NOMO-1 (cell line): ENCODE data around the gene GABBR2.
"Not testable (repeated sequence)": the region's sequence is repeated elsewhere in the genome, so short reads cannot be mapped to it uniquely, and the experiment has no call there.

ENCODE experiments used
- DNase-seq, 2 experiments: peaks; one replicate each; lab custom pipeline; 2025; ENCODE audit not compliant: unreplicated experiment in 2 of 2; lab: John Stamatoyannopoulos, UW

Gene GABBR2

DNA sequence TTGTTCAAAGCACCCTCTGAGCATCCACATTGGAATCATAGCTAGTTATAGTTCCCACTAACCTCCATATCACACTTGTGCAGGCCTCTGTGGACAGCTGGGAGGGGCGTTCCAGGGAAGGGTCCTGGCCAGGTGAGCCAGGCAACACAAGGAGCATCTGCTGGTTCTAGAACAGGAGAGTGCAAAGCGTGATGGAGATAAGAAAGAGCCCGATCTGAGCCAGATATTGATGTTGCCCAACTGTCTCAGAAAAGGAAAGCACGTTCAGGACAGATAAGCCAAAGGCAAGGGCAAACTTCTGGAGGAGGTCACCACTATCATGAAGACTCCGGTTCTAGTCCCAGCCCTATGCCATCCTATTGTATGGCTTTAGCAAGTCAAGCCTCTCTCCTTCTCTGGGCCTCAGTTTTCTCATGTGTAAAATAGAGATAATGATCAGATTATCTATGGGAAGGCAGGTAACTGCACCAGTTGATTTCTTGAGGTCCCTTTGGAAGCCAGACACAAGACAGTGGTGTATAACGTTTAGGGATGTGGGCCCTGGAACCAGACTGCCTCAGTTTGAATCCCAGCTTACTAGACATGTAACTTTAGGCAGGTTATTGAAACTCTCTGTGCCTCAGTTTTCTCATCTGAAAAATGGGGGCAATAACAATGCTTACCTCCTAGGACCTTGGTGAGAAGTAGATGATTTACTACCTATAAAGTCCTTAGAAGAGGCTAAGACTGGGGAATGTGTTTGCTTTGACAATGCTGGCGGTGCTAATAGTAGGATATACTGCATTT is 19.8 kb downstream of the GABBR2 start:
- no peak for DNase-seq

DNA sequence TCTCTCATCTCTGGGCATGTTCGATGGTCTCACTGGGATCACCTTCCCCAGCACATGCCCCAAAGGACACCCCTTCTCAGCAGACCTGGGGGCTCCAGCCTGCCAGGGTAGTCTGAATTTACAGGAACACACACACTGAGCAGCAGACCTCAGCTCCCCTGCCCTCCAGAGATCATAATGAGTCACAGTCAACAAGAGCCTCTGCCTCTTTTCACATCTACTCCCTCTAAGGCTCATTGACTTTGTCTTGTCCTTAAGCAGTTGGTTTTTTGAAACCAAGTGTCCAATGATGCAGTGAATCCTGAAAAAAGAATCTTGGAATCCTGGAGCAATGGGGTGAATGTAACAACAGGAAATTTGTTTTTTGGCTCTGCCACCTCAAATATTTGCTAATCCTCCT is 20.8 kb downstream of the GABBR2 start:
- DNase-seq, result no peak

DNA sequence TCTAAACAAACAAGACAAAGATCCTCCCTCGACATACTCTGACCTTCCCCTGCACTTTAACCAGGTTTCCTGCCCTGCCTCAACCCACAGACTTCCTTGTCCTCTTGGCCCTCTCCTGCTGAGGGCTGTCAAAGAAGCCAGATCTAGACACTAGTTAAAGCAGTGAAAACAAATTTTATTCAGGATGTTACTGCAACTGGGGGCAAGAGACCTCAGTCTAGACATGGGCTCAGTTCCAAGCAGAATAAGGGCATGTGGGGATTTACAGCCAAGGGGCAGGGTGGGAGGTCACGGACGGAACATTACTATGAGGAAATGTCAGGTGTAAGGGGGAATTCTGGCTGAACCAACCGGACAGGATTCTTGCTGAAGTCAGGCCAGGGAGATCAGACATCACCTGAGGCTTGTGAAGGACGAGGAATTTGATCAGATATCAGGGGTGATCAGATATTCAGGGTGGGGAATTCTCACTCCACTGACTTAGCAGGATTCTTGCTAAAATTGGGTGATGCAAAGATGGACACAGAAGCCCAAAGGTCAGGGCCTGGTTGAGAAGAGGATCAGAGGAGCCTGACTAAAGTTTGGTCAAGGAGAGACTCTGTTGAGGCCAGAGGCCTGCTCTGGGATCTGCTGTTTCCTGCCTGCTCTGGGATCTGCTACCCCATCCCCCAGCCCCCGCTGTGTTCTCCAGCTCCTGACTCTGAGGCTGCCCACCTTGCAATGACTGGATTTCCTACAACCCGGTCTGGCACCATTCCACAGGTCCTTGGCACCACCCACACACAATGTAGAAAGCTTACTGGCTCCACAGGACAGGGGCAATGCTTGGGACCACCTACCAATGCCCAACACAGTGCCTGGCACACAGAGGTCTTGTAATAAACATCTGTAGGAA is 21.5 kb downstream of the GABBR2 start:
- DNase-seq, result no peak

DNA sequence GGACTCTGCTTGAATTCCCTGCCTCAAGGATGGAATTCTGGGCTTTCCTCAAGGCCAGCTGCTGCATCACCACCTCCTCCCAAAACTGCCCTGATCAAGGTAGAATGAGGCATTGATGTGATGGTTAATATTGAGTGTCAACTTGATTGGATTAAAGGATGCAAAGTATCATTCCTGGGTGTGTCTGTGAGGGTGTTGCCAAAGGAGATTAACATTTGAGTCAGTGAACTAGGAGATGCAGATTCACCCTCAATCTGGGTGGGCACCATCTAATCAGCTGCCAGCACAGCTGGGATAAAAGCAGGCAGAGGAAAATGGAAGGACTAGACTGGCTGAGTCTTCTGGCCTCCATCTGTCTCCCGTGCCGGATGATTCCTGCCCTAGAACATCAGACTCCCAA is 23.9 kb downstream of the GABBR2 start:
- not testable (repeated sequence) for DNase-seq

DNA sequence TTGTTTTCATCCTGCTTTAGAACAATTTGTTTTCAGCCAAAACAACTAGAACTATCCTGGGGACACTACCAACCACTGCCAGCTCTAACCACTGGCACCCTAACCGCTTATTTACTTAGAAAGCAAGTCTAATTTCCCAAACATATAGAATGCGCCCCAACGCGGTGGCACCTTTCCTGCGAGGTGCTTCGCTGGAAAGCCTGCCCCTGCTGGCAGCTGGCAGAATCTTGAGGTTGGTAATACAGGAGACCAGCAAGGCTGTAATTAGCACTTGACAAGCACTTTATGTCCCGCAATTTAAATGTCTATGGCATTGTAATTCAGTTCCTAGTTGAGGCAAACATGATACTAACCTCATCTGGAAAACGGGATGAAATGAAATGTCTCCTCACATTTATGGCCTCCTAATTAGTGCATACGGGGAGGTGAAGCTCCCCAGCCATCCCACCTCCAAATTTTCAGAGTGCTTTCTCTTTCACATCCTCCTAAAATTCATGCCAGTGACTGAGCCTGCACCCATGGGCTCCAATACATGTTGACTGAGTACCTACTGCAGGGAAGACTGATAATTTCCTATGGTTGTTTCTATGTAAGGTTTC is 30.4 kb downstream of the GABBR2 start:
- no peak for DNase-seq

DNA sequence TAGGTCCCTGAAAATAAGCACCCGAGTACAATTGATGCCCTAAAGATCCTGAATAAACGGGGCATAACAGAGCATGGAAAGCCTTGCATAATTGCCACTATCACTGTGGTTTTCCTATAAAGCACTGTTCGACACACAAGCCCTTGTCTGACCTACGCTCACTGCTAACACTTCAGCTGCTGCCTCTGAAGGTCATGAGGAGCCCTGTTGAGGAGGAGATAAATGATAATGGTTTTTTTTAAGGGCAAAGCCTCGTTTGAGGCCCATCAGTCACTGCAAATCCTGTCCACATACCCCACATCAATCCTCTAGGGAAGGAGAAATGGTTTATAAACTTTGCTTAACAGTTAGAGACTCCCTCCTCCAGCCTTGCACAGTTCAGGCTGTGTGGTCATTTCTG is 35.1 kb downstream of the GABBR2 start:
- no peak for DNase-seq

DNA sequence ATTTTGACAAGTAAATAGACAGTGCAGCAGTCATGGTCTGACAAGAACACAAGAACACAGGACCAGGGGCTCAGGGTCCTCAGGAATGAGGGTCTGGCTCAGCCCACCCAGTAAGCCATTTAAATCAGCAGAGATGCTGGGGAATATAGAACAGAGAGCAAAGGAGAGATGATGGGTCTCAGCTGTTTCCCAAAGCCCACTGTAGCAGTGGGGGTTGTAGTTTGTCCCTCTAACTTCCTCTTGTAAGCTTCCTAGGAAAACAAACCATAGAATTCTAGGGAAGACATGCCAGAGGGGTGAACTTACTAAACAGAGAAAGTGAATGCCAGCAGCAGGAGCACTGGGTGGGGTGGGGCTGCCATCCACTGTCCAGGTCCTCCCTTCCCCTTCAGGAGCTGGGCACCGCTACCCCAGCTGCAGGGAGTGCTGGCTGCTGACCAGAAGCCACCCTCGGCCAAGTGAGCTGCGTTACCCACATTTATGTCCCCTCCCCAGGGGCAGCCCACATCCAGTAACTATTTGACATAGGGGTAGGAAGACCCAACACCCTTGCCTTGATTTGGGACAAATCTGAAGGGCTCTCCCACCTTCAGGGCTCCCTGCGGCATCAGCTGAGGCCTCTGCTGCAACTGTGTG is 41.6 kb downstream of the GABBR2 start:
- no peak for DNase-seq

DNA sequence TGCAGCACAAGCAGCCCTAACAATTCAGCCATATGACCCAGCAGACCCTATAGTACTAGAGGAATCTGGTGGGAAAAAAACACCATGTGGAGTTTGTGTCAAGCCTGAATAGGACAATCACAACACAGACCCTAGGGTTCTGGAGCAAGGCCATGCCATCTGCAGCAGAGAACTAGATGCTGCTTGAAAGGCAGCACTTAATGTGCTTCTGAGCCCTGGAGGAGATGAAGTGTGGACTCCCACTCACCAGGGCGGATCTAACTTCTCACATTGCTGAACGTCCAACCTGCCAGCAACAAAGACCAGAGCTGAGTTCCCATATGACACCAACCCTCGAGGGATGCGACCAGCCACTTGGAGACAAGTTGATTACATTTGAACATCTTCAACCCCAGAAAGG is 43.2 kb downstream of the GABBR2 start:
- DNase-seq, result no peak

DNA sequence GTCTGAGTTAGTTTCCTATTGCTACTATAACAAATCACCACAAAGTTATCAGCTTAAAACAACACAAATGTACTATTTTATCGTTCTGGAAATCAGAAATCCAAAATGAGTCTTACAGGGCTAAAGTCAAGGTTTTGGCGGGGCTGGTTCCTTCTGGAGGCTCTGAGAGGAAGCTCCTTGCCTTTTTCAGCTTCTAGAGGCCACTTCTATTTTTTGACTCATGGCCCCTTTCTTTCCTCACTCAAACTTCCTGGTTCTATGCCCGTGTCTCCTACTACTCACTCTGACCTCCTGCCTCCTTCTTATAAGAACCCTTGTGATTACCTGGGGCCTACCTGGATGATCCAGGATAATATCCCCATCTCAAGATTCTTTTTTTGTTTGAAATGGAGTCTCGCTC is 48.2 kb downstream of the GABBR2 start:
- DNase-seq, result peak; percentile 33 to 63

DNA sequence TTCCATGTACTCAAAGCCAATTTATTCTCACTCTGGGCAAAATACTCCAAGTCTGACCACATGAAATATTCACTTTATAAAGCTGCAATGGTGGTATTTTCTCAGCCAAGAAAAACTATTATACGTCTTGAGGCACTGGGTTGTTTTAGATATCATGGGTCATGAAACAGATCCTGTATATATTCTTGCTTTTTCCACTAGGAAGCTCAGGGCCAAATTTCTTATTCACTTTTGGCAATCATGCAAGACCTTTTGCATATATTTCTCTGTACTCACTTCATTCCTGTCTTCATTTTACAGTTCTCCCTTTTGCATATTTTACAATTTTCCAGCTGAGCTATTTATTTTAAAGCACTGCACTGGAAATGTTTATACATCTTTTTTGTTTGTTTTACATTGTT is 49.8 kb downstream of the GABBR2 start:
- DNase-seq, result no peak

DNA sequence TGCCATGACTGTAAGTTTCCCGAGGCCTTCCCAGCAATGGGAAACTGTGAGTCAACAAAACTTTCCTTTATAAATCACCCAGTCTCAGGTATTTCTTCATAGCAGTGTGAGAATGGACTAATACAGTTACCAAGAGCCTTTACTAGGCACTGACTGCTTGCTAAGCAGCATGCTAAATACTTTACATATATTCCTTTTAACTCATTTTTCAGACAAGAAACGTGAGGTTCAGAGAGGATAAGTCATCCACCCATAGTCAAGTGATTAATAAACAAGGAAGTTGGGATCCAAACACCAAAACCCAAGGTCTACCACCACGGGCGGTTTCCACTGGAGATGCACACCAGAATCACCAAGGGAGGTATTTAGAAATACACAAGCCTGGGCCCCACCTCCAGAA is 50.8 kb downstream of the GABBR2 start:
- no peak for DNase-seq

DNA sequence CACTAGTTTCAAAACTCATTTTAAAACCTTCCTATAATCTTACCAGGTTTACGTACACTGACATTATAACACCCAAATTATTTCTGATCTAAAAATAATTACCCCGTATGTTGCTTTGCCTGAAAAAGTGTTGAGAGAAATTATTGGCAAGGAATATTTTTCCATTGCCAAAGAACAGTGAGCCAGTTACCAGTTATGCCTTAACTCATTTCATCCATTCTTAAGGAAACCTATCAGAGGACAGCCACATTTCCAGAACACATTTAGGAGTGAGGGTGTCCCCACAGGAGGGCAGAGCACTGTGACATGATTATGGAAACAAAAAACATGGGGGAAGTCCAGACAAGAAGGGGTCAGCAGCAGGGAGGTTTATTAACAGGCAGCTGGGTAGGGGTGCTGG is 52.2 kb downstream of the GABBR2 start:
- no peak for DNase-seq

DNA sequence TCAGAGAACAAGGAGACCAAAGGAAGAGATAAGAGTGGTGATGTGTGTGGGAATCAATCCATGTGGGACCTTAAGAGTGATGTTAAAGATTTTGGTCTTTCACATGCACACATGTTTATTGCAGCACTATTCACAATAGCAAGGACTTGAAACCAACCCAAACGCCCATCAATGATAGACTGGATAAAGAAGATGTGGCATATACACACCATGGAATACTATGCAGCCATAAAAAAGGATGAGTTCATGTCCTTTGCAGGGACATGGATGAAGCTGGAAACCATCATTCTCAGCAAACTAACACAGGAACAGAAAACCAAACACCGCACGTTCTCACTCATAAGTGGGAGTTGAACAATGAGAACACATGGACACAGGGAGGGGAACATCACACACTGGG is 53.3 kb downstream of the GABBR2 start:
- not testable (repeated sequence) for DNase-seq

DNA sequence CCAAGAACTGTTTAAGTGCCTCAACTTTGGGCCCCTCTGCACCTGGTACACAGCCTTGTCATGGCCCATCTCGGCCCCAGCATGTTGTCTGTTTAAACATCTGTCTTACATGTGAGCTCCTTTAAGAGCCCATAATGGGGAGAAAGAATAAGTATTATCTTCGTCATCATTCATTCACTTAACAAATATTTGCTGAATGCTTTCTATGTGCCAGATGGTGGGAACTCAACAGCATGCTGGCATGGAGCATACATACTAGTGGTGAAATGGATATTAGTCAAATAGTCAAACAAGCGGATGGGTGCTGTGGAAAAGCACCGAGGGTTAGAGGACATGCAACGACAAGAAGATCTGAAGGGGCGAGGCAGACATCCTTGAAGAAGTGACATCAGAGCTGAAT is 54.5 kb downstream of the GABBR2 start:
- DNase-seq, result no peak

DNA sequence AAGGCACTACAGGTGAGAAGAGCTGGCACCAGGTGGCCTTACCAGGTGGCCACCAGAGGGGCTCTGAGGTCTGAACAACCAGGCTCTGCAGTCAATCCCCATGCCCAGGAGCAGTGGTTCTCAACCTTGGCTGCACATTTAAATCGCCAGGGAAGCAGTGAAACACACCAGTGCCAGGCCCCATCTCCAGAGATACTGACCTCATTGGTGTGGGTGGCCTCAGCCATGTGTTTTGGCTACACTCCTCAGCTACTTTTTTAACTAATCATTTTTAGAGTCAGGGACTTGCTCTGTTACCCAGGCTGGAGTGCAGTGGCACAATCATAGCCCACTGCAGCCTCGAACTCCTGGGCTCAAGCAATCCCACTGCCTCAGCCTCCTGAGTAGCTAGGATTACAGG is 56.0 kb downstream of the GABBR2 start:
- DNase-seq, result no peak

DNA sequence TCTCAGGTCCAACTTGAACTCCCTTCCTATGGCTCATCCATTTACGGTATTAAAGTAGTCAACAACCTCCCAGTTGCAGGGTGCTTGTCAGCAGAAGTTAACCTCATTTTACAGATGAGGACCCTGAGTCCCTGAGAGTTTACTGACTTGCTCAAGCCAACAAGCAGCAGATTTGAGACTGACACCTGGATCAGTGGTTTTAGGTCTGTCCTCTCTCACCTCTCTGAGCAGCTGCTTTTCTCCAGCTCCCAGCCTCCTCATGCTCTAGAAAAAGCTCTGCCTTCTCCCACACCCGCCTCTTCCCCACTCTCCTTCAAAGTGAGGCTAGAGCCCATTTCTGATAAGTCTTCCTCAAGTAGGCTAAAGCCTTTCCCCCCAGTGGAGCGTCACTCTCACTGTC is 56.4 kb downstream of the GABBR2 start:
- DNase-seq, result no peak

DNA sequence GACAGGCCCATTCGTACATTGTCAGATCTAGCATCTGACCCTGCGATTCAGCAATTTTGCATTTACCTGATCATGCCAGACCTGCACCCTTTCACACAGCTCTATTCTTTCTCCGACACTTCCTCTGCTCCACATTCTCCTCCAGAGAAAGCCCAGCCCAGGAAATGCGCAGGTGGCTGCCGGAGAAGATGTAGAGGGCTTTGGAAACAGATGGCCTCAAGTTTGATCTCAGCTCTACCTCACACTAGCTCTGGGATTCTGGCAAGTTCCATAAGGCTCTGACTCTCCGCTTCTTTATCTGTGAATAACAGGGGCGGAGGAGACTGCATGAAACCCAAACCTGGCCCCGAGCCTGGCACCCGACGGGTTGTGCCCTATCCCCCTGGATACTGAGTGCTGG is 61.5 kb downstream of the GABBR2 start:
- no peak for DNase-seq

DNA sequence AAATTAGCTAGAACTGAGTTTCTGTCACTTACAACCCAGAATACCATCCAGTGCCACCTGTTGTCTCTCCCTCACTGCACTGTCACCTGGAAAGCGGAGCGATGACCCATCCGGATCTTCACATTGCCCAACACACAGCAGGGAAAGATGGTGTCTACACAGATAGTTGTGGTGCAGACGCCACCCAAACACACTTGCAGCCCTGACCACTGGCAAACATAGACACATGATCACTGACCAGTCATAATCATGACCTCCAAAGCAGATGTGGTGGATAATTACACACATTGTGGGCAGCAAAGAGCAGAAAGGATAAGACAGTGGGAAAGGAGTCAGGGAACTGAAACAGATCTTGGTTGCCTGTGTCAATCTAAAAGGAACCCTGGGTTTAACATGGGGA is 64.7 kb downstream of the GABBR2 start:
- DNase-seq, result no peak

DNA sequence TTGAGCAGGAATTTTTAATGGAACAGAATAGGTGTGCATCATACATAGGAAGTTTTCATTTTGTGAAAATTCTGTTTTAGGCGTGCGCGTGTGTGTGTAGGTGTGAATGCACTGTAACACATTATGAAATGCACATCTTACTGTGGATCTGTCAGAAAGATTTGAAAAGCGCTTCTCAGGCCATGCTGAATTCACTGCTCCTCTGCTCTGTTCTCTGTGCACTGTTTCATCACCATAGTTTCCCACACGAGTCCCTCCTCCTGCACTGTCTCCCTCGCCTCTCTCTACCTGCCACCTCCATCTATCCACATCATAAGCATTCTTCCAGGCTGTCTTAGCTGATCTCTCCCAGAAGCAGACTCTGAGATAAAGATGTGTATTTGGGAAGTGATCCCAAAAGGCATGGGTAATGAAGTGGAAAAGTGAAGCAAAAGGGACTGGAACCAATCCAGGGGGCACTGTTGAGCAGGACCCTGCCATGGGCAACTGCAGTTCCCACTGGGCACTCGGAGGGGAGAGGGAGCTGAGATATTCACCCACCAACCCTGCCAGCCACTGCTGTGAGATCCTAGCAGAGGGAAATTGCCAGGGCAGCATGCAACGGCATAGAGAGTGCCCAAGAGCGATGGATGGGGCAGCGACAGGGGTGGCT is 65.9 kb downstream of the GABBR2 start:
- DNase-seq, result no peak

DNA sequence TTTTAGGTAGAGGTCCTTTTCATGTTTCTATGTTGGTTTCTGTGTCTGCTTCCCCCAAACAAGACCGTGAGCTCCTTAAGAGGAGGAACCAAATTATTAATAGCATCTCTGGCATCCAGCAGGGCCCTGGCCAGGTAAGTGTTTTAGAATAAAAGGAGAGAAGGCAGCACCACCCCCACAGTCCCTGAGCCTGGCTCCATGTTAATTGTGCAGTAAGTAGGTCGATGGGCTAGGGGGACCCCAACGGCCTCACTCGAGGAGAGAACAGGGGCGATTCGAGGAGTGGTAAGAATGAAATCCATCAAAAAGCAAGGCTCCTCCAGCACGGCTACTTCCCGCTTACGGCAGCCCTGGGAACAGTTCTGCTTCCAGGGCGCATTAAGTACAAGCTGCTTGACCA is 67.0 kb downstream of the GABBR2 start:
- no peak for DNase-seq

DNA sequence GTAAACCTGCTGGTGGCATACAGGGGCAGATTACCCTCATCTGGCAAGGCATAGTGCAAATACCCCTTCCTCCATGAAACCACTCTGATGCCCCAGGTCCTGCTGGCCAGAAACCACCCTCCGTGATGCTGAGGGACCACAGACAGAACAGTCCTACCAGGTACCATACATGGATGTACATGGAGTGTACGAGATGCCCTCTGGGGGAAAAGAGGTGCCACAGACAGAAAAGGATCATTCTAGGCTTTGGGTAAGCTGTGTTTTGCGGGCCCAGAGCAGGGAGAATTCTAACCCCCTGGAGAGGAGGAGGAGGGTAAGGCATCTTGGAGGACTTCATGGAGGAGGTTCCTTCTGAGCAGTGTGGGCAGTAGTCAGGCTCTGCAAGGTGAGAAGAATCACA is 68.3 kb downstream of the GABBR2 start:
- DNase-seq, result no peak
